GM12878 (cell line): ENCODE data around the gene HEXA. TPM values are rescaled to one million over a fixed set of nuclear protein-coding genes. Genes with fewer than 3 reads are reported as not detected.
A peak's percentile ranks its signal among the peaks of the same experiment; 100 is the strongest.

ENCODE experiments used
- ATF7 ChIP-seq: fragments of 450-650 bp; IDR thresholded peaks from 2 replicates; pipeline ENCODE4 v1.6.1; 2016; ENCODE audit warnings: low read depth, mild to moderate bottlenecking
- CBX5 ChIP-seq: sonication (generic); IDR thresholded peaks from 2 replicates; pipeline ENCODE4 v1.6.1; 2016; ENCODE audit warnings: low read depth, moderate library complexity, mild to moderate bottlenecking, inconsistent platforms
- CEBPB ChIP-seq, 2 experiments: fragments of 150-350 bp in 1 of 2; IDR thresholded peaks; 2 replicates each; pipeline ENCODE4 v1.6.1; 2012 to 2014; ENCODE audit warnings: low read depth in 2 of 2, low read length in 2 of 2, borderline replicate concordance in 1 of 2, inconsistent platforms in 1 of 2
- CHD2 ChIP-seq: IDR thresholded peaks from 2 replicates; pipeline ENCODE4 v1.6.1; 2011; ENCODE audit warnings: low read depth, low read length, improper control_type of control experiment, borderline replicate concordance
- EGR1 ChIP-seq, 2 experiments: IDR thresholded peaks; 1 replicate in 1 of 2; 2 replicates in 1 of 2; pipeline ENCODE4 v1.6.1; 2011 to 2012; ENCODE audit warnings: low read depth in 2 of 2, low read length in 2 of 2, borderline replicate concordance in 1 of 2, mild to moderate bottlenecking in 1 of 2, moderate library complexity in 1 of 2
- FOS ChIP-seq: IDR thresholded peaks from 3 replicates; pipeline ENCODE4 v1.6.1; 2011; ENCODE audit warnings: borderline replicate concordance; ENCODE audit not compliant: insufficient read length; ENCODE audit errors: extremely low read depth
- FOXK2 ChIP-seq: fragments of 450-650 bp; IDR thresholded peaks from 2 replicates; pipeline ENCODE4 v1.6.1; 2017; ENCODE audit warnings: mild to moderate bottlenecking, moderate library complexity
- IRF3 ChIP-seq: fragments of 450-650 bp; IDR thresholded peaks from 2 replicates; pipeline ENCODE4 v1.6.1; 2014; ENCODE audit warnings: mild to moderate bottlenecking
- JUNB ChIP-seq: IDR thresholded peaks from 2 replicates; pipeline ENCODE4 v1.6.1; 2016; ENCODE audit warnings: antibody characterized with exemption, mild to moderate bottlenecking
- KAT2A ChIP-seq: conservative IDR thresholded peaks from 2 replicates; pipeline ENCODE4 v1.6.1; 2011; ENCODE audit warnings: low read depth, low read length; ENCODE audit not compliant: control insufficient read depth
- MTA2 ChIP-seq: fragments of 450-650 bp; IDR thresholded peaks from 2 replicates; pipeline ENCODE4 v1.6.1; 2016; ENCODE audit warnings: low read depth, mild to moderate bottlenecking, moderate library complexity
- MXI1 ChIP-seq: fragments of 150-350 bp; IDR thresholded peaks from 2 replicates; pipeline ENCODE4 v1.6.1; 2011; ENCODE audit warnings: low read depth, mild to moderate bottlenecking, inconsistent platforms, low read length, improper control_type of control experiment
- NFIC ChIP-seq: IDR thresholded peaks from 2 replicates; pipeline ENCODE4 v1.6.1; 2012; ENCODE audit warnings: low read depth, mild to moderate bottlenecking, inconsistent platforms, low read length, moderate library complexity
- NR2C2 ChIP-seq: IDR thresholded peaks from 2 replicates; pipeline ENCODE4 v1.6.1; 2011; ENCODE audit warnings: borderline replicate concordance, low read depth; ENCODE audit not compliant: control insufficient read depth, insufficient read length
- NRF1 ChIP-seq: conservative IDR thresholded peaks from 2 replicates; pipeline ENCODE4 v1.6.1; 2011; ENCODE audit warnings: mild to moderate bottlenecking, low read depth, low read length, improper control_type of control experiment
- POLR2AphosphoS2 ChIP-seq: IDR thresholded peaks from 2 replicates; pipeline ENCODE4 v1.6.1; 2011; ENCODE audit warnings: low read depth, mild to moderate bottlenecking, low read length, improper control_type of control experiment, moderate library complexity
- RBBP5 ChIP-seq: fragments of 200-600 bp; sonication (generic); conservative IDR thresholded peaks from 2 replicates; pipeline ENCODE4 v1.6.1; 2016
- RELA ChIP-seq: fragments of 450-650 bp; IDR thresholded peaks from 2 replicates; pipeline ENCODE4 v1.8.0; 2014; ENCODE audit warnings: borderline replicate concordance; ENCODE audit not compliant: partially characterized antibody
- SMAD5 ChIP-seq: IDR thresholded peaks from 2 replicates; pipeline ENCODE4 v1.6.1; 2016; ENCODE audit warnings: antibody characterized with exemption, low read depth
- SMARCA5 ChIP-seq: fragments of 450-650 bp; IDR thresholded peaks from 2 replicates; pipeline ENCODE4 v1.6.1; 2017; ENCODE audit warnings: mild to moderate bottlenecking
- SP1 ChIP-seq: IDR thresholded peaks from one replicate; pipeline ENCODE4 v1.6.1; 2011; ENCODE audit warnings: low read depth, low read length
- SREBF2 ChIP-seq: IDR thresholded peaks from 2 replicates; pipeline ENCODE4 v1.6.1; 2012; ENCODE audit warnings: mild to moderate bottlenecking, low read length
- SRF ChIP-seq, 2 experiments: IDR thresholded peaks; 2 replicates each; pipeline ENCODE4 v1.6.1; 2011; ENCODE audit warnings: low read depth in 2 of 2, low read length in 2 of 2, mild to moderate bottlenecking in 1 of 2, moderate library complexity in 1 of 2
- STAT1 ChIP-seq: fragments of 450-650 bp; conservative IDR thresholded peaks from 2 replicates; pipeline ENCODE4 v1.6.1; 2014; ENCODE audit warnings: antibody characterized with exemption, mild to moderate bottlenecking
- STAT3 ChIP-seq: IDR thresholded peaks from 2 replicates; pipeline ENCODE4 v1.6.1; 2011; ENCODE audit warnings: low read depth, low read length, improper control_type of control experiment
- YY1 ChIP-seq: IDR thresholded peaks from 2 replicates; pipeline ENCODE4 v1.6.1; 2011; ENCODE audit warnings: low read depth, mild to moderate bottlenecking, low read length
- ZBTB40 ChIP-seq: fragments of 450-650 bp; IDR thresholded peaks from 2 replicates; pipeline ENCODE4 v1.6.1; 2016; ENCODE audit warnings: mild to moderate bottlenecking, moderate library complexity, borderline replicate concordance
- ZNF207 ChIP-seq: fragments of 450-650 bp; IDR thresholded peaks from 2 replicates; pipeline ENCODE4 v1.6.1; 2014; ENCODE audit warnings: antibody characterized with exemption, mild to moderate bottlenecking, borderline replicate concordance
- polyA plus RNA-seq, 11 experiments: library from polyadenylated mRNA; depleted of rRNA in 4 of 11; unstranded in 6 of 11; stranded (reverse) in 5 of 11; fragments of >200 nt; fragmentation: Nextera tagmentation in 4 of 11; fragmentation: Illumina TruSeq in 1 of 11; extraction: Ambion mirVana in 4 of 11; extraction: Trizol in 1 of 11; gene quantifications; 1 replicate in 1 of 11; 2 replicates in 10 of 11; pipeline versions ENCODE4 v1.2.1 to v1.2.3, GENCODE V29; 2011 to 2016; ENCODE audit warnings: inconsistent platforms in 2 of 11, missing spikeins in 2 of 11, low read depth in 1 of 11
- total RNA-seq, 4 experiments: library from RNA; depleted of rRNA in 3 of 4; stranded (reverse); fragments of >200 nt in 3 of 4; fragmentation: Illumina TruSeq in 1 of 4; extraction: Trizol in 1 of 4; gene quantifications; 2 replicates each; pipeline versions ENCODE4 v1.2.1 to v1.2.3, GENCODE V29; 2013 to 2021

Gene HEXA
- total and polyA plus RNA-seq, 10 of the 15 experiments (the other 5 are each of a cell fraction or from before 2014, with no cell fraction given), result 24.5 to 151 (median 69.3) TPM

GRCh38 chr15:72375846-72376581, at the start of gene HEXA (continued):
- TF ChIP-seq ZBTB40, result peak; percentile 64; the same call in 1 of the 2 replicates
- 0 out of 4 replicates have a peak, but pooled peaks of 1 of the 2 experiments have one; percentile 22 for TF ChIP-seq CEBPB (IDR thresholded peaks at IDR 0.05; ENCODE audit: borderline replicate concordance in 1 of 2, low read depth in 2 of 2, low read length in 2 of 2)
- peak; percentile 44; the same call in 1 of the 2 replicates for TF ChIP-seq SMARCA5
- TF ChIP-seq SMAD5, result peak; percentile 84; the same call in 1 of the 2 replicates
- TF ChIP-seq STAT1, result peak; percentile 56; the same call in 1 of the 2 replicates
- TF ChIP-seq RELA, result peak; percentile 99
- TF ChIP-seq JUNB, result no peak
- peak in 1 of 2 experiments; percentile 83; a peak in 2 of 4 replicates for TF ChIP-seq SRF (IDR thresholded peaks at IDR 0.05; ENCODE audit: low read depth in 2 of 2, low read length in 2 of 2)
- no peak for TF ChIP-seq CHD2
- peak; percentile 69 for TF ChIP-seq SP1
- peak; percentile 94 for TF ChIP-seq ZNF207
- TF ChIP-seq KAT2A, result no peak
- TF ChIP-seq FOXK2, result peak; percentile 81
- TF ChIP-seq STAT3, result no peak
- TF ChIP-seq SREBF2, result no peak
- TF ChIP-seq NR2C2, result no peak
- peak; percentile 43; the same call in 1 of the 2 replicates for TF ChIP-seq ATF7
- peak; percentile 74 to 78 for TF ChIP-seq EGR1 (IDR thresholded peaks at IDR 0.05; ENCODE audit: borderline replicate concordance in 1 of 2, low read depth in 2 of 2, low read length in 2 of 2)
- peak; percentile 40; the same call in 1 of the 2 replicates for TF ChIP-seq NRF1
- peak; percentile 100 for TF ChIP-seq NFIC
- TF ChIP-seq IRF3, result peak; percentile 71
- peak; percentile 88 for TF ChIP-seq YY1
- TF ChIP-seq FOS, result peak; percentile 97
- TF ChIP-seq MTA2, result no peak
- TF ChIP-seq MXI1, result no peak
- no peak; the same call in 1 of the 2 replicates for TF ChIP-seq POLR2AphosphoS2
- no peak for TF ChIP-seq CBX5
- TF ChIP-seq RBBP5, result no peak
